ENCODE results near the gene SH2D2A.

The SH2D2A gene

GRCh38 chr1:156822680-156823079 is 6.0 kb upstream of the SH2D2A start:
- DNase-seq: no peak

GRCh38 chr1:156821801-156822200 is 5.2 kb upstream of the SH2D2A start:
- DNase-seq: no peak

GRCh38 chr1:156815961-156816422 is 656 bp downstream of the SH2D2A start:
- DNase-seq: no peak

GRCh38 chr1:156815307-156815826 is 1.3 kb downstream of the SH2D2A start:
- DNase-seq: no peak

DNA sequence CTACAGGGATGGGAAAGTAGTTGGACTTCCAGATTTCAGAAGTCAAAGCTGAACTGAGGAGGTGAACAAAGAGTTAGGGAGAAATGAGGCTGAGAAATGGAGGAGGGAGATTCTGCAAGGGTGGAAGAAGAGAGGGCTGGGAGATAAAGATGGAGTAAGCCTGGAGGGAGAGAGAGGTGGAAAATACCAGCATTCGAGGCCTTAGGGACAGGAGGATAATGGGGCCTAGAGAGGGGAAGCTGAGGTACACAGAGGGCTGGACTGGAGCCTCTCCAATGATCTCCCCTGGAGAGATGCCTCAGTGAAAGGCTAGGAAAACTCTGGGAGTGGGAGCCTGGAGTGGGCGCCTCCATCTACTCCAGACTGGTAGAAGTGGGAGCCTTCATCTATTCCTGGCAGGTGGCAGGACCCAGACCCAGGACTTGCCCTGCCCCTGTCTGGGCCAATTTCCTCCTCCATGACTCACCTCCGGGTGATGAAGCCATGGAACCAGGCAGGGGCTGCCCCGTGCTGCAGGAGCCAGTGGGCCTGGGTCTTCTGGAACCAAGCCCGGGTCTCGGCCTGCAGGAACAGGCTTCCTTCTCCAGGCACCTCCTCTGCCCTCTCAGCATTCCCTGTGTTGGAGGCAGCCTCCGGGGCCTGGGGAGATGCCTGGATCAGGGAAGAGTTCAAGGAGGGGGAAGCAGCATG is 1.9 kb downstream of the SH2D2A start:
- DNase-seq: no peak

DNA sequence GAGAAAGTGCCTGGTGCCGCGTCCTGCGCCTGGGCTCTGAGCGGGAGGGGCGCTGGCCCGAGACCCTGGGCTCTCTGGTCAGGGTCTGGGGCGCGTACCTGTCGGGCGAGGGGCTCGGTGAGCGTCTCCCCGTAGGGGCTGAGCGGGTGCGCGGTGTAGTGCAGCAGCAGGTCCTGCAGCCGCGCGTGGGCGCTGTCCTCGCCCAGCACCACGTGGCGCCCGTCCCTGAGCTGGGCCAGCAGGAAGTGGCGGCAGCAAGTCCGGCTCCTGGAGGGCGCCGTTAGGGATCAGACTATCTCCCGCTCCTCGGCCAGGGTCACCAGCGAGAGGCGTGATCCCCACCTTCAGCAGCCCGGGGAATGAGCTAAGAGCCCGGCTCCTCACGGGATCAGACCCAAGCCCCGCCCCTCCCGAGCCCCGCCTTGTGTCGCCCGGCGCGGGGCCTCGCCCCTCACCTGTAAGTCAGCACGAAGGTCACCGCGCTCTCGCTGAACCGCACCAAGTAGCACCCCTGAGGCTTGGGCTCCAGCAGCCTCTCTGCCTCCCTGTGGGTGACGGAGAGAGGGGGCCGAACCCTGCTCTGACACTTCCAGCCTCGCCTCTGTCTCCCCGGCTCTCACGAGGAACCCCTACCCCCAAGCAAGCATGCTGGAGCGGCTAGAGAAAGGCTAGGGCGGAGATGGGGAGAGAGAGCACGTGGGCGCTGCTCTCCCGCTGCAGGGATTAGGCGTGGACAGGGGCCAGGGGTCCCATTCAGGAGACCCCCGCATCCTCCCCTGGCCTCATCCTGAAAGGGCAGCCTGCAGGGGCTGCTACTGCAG is 2.7 kb downstream of the SH2D2A start:
- DNase-seq: no peak

DNA sequence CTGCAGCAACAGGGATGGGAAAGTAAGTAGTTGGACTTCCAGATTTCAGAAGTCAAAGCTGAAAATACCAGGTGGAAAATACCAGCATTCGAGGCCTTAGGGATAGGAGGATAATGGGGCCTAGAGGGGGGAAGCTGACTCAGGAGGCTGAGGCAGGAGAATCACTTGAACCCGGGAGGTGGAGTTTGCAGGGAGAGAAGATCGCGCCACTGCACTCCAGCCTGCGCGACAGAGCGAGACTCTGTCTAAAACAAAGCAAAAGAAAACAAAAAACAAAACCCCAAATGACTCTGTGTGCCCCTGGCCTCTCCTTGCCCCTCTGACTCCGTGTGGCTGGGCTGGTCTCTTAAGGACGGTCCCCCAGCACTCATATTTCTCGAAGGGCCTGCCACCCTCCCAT is 3.4 kb downstream of the SH2D2A start:
- DNase-seq: no peak

- DNase-seq: no peak
Measured at GRCh38 chr1:156812293-156812990, 4.2 kb downstream of the SH2D2A start.

- no peak for DNase-seq
Measured at GRCh38 chr1:156811168-156811567, 5.5 kb downstream of the SH2D2A start.

- no peak for DNase-seq
Measured at GRCh38 chr1:156809711-156810366, 6.8 kb downstream of the SH2D2A start.

DNA sequence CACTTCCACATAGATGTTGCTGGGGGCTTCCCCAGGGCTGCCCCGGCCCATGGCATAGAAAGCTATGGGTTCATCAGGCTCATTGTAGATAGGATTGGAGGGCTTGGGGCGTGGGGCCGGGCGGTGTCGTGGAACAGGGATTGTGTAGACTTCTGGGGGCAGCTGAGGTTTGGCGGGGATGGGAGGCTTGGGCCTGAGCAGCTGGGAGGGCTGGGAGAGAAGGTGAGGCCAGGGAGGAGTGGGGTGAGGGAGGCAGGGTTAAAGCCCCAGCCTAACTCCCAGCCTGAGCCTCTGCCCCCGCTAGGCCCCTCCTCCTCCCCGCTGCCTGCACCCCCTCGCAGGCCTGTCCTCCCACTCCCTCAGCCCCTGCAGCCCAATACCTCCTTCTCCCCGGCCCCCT is 7.4 kb downstream of the SH2D2A start:
- DNase-seq: no peak

- no peak for DNase-seq
Measured at GRCh38 chr1:156808186-156809030, 8.2 kb downstream of the SH2D2A start.

DNA sequence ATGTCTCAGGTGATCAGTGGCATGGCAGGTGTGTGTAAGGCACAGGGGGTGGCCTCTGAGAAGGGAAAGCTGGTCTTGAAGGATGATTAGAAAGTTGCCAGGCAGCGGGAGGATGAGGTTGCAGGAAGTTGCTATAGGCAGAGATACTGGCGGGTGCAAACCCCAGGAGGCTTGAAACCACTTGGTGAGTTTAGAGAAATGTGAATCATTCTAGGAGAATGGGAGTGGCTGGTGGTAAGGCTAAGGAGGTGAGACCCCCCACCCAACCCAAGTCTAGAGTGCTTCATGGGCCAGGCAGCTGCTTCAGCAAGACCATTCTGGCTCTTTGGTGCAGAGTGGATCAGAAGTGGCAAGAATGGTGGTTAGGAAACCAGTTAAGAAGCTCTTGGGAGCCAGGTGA is 9.0 kb downstream of the SH2D2A start:
- no peak for DNase-seq

DNA sequence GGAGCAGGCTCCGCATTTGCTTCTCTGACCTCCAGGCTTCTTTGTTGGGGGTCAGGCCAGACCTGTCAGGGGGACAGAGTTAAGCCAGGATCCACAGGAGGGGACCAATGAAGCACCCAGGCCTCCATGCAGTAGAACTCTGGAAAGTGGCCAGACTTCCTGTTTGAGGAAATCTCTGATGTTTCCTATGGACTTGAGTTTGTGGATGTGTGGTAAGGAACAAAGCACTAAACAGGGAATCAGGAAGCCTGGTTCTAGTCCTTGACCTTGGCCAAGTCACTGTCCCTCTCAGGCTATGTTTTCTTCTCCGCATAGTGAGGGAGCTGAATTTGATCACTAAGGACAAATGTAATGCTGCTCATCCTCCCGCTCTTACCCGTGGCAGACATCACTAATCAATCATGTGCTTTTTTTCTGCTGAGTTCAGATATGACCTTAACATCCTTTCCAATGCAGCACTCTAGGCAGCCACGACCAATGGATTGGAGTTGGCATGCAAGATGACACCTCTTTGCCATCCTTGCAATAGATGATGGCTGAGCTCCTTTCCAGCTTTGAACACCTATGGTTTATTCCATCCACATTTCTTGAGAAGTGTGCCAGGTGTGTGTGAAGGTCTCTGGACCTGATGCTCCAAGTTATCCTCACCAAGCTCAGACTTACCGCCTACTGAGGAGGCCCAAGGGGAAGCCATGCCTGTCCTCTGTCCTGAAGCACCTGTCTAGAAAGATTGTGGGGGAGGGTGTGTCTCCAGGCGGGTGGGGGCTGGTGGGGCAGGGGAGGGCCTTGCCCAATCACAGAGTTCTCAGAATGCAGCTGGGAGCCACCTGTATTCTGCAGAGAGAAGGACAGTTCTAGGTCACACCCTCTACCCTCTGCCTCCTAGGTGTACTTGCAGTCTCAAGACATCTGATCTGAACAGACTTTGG is 9.9 kb downstream of the SH2D2A start:
- no peak for DNase-seq

DNA sequence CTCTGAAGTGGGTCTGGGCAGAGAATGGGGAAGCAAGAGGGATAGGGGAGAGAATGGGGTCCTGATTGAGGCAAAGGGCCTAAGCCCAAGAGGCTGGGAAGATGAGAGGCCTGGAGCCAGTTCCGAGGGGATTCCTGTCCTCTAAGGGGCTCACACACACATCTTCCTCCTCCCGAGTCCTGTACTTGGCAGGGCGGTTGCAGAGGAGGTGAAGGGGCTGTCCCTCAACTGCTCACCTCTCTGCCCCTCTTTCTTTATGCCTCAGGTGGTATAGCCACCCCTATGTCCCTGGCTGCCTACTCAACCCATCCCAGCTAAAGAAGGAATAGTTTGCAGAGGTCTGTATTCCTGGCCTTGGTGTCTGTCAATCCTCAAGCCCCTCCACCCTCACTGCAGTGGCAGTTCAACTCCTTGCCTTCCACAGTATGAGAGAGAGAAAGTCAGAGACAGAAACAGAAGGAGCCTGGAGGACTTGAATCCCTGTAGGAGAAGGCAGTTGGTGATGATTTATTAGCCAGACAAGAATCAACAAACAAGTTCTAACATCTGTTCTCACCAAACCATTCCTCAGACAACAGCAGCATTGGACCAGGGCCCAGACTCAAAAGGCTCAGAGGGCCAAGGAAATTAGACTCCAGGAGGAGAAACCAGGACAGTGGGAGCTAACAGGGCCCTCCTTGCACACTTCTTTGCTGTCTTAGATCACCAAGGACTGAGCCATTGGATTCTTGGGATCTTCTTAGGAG is 10.7 kb downstream of the SH2D2A start:
- no peak for DNase-seq

GRCh38 chr1:156804572-156805243 is 11.9 kb downstream of the SH2D2A start:
- peak; percentile 22 for DNase-seq

GRCh38 chr1:156804026-156804425 is 12.6 kb downstream of the SH2D2A start:
- DNase-seq: no peak

DNA sequence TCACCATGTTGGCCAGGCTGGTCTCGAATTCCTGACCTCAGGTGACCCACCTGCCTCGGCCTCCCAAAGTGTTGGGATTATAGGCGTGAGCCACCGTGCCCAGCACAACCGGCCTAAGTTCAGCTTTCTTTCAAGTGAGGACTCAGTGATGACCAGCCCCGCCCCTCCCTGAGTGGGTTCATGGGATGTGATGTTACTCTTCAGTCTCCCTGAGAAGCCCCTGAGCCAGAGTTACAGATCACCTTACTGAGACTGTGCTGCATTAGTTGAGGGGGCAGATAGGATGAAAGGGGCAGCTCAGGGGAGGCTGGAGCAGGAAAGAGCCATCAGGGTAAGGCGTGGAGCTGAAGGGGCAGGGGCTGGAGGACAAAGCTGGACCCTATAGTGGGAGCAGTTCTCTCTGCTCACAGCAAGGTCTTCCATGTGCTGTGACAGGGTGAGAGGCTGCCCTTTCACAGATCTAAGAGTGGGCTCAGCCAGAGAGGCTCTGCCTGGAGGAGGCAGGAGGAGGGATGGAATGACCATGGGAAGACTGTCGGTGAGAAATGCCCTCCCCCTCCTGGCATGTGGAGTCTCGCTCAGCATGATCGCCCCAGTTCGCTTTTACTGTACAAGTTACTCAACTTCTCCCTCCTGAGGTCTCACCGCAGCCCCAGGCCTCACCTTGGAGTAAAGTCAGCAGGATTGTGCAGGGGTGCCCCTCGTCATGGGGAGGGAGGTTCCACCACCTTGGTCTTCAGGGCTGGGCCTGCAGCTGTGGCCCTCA is 13.4 kb downstream of the SH2D2A start:
- no peak for DNase-seq

Measured in SIG-M5 (cell line).